H9 (cell line): ENCODE results near the gene DIAPH3. TPM values are rescaled to one million over a fixed set of nuclear protein-coding genes. Genes with fewer than 3 reads are reported as not detected.

ENCODE experiments used
- DNase-seq: peaks from one replicate; pipeline ENCODE4 v3.0.0-alpha.2; 2017
- H2AFZ ChIP-seq: one replicate; pipeline ENCODE4 v1.6.1; 2013; ENCODE audit warnings: mild to moderate bottlenecking, low read length, control low read depth, moderate library complexity
- H2AK5ac ChIP-seq: 2 replicates; pipeline ENCODE4 v1.6.1; 2013; ENCODE audit warnings: low read length, control low read depth, mixed read lengths; ENCODE audit not compliant: insufficient read length
- H2BK120ac ChIP-seq: one replicate; pipeline ENCODE4 v1.6.1; 2013; ENCODE audit warnings: low read depth, mild to moderate bottlenecking, low read length, control low read depth, inconsistent platforms; ENCODE audit not compliant: poor library complexity, severe bottlenecking
- H2BK12ac ChIP-seq: 2 replicates; pipeline ENCODE4 v1.6.1; 2013; ENCODE audit warnings: low read length, control low read depth, mixed read lengths, low read depth; ENCODE audit not compliant: insufficient read length
- H2BK15ac ChIP-seq: 2 replicates; pipeline ENCODE4 v1.6.1; 2013; ENCODE audit warnings: low read depth, low read length, control low read depth
- H2BK20ac ChIP-seq: one replicate; pipeline ENCODE4 v1.6.1; 2013; ENCODE audit warnings: low read depth, mild to moderate bottlenecking, low read length, control low read depth, inconsistent platforms; ENCODE audit not compliant: poor library complexity, severe bottlenecking
- H2BK5ac ChIP-seq: 2 replicates; pipeline ENCODE4 v1.6.1; 2013; ENCODE audit warnings: low read length, control low read depth, mixed read lengths; ENCODE audit not compliant: insufficient read length
- H3K14ac ChIP-seq: 2 replicates; pipeline ENCODE4 v1.6.1; 2013; ENCODE audit warnings: low read length, control low read depth; ENCODE audit not compliant: insufficient read depth
- H3K18ac ChIP-seq: 2 replicates; pipeline ENCODE4 v1.6.1; 2013; ENCODE audit warnings: low read depth, mild to moderate bottlenecking, mixed read lengths, low read length, control low read depth; ENCODE audit not compliant: insufficient read length
- H3K23ac ChIP-seq: 2 replicates; pipeline ENCODE4 v1.6.1; 2013; ENCODE audit warnings: low read length, control low read depth, mixed read lengths, low read depth; ENCODE audit not compliant: insufficient read length
- H3K23me2 ChIP-seq: 2 replicates; pipeline ENCODE4 v1.6.1; 2013; ENCODE audit warnings: low read depth, mild to moderate bottlenecking, mixed read lengths, low read length, control low read depth; ENCODE audit not compliant: insufficient read length, poor library complexity, severe bottlenecking
- H3K27ac ChIP-seq: 2 replicates; pipeline ENCODE4 v1.5.1; 2013; ENCODE audit warnings: low read length, control low read depth, mixed read lengths, low read depth; ENCODE audit not compliant: insufficient read length
- H3K27me3 ChIP-seq: 2 replicates; pipeline ENCODE4 v1.6.1; 2013; ENCODE audit warnings: low read length, control low read depth, inconsistent platforms; ENCODE audit not compliant: insufficient read depth
- H3K4ac ChIP-seq: 2 replicates; pipeline ENCODE4 v1.6.1; 2013; ENCODE audit warnings: low read depth, mild to moderate bottlenecking, control low read depth, inconsistent platforms, low read length, moderate library complexity
- H3K4me1 ChIP-seq: 2 replicates; pipeline ENCODE4 v1.6.1; 2013; ENCODE audit warnings: low read length, control low read depth, inconsistent platforms; ENCODE audit not compliant: insufficient read depth
- H3K4me2 ChIP-seq: 2 replicates; pipeline ENCODE4 v1.6.1; 2013; ENCODE audit warnings: low read length, control low read depth, mixed read lengths; ENCODE audit not compliant: insufficient read length, insufficient read depth
- H3K56ac ChIP-seq: 2 replicates; pipeline ENCODE4 v1.6.1; 2013; ENCODE audit warnings: low read depth, mild to moderate bottlenecking, mixed read lengths, low read length, control low read depth; ENCODE audit not compliant: insufficient read length
- H3K79me1 ChIP-seq: 2 replicates; pipeline ENCODE4 v1.6.1; 2013; ENCODE audit warnings: low read depth, mild to moderate bottlenecking, moderate library complexity, low read length, control low read depth, inconsistent platforms; ENCODE audit not compliant: insufficient read depth, poor library complexity, severe bottlenecking
- H3K79me2 ChIP-seq: 2 replicates; pipeline ENCODE4 v1.6.1; 2013; ENCODE audit warnings: low read length, control low read depth, inconsistent platforms; ENCODE audit not compliant: insufficient read depth
- H3K9ac ChIP-seq: 2 replicates; pipeline ENCODE4 v1.6.1; 2013; ENCODE audit warnings: low read length, control low read depth, mixed read lengths; ENCODE audit not compliant: insufficient read length; ENCODE audit errors: extremely low read depth
- H3K9me3 ChIP-seq: one replicate; pipeline ENCODE4 v1.6.1; 2013; ENCODE audit warnings: low read depth, low read length, inconsistent platforms; ENCODE audit not compliant: control insufficient read depth
- H3T11ph ChIP-seq: one replicate; pipeline ENCODE4 v1.6.1; 2013; ENCODE audit warnings: mild to moderate bottlenecking, low read length, control low read depth, inconsistent platforms
- H4K20me1 ChIP-seq: one replicate; pipeline ENCODE4 v1.6.1; 2013; ENCODE audit not compliant: control insufficient read depth, insufficient read length, insufficient read depth
- H4K5ac ChIP-seq: 2 replicates; pipeline ENCODE4 v1.6.1; 2013; ENCODE audit warnings: low read depth, mild to moderate bottlenecking, mixed read lengths, low read length, control low read depth; ENCODE audit not compliant: insufficient read length
- H4K8ac ChIP-seq: replicated peaks from 2 replicates; pipeline ENCODE4 v1.6.1; 2013; ENCODE audit warnings: low read length, control low read depth, mixed read lengths, low read depth; ENCODE audit not compliant: insufficient read length
- H4K91ac ChIP-seq: 2 replicates; pipeline ENCODE4 v1.6.1; 2013; ENCODE audit warnings: low read depth, mild to moderate bottlenecking, moderate library complexity, mixed read lengths, low read length, control low read depth; ENCODE audit not compliant: insufficient read length
- H3K27ac Mint-ChIP-seq, 3 experiments: 2 replicates in 2 of 3; 3 replicates in 1 of 3; pipeline ENCODE4 v1.8.0; 2020 to 2021; ENCODE audit warnings: mixed read lengths in 3 of 3, mild to moderate bottlenecking in 1 of 3, moderate library complexity in 1 of 3
- H3K27me3 Mint-ChIP-seq: 2 replicates; pipeline ENCODE4 v1.8.0; 2021; ENCODE audit warnings: low read depth, mild to moderate bottlenecking, moderate library complexity, mixed read lengths
- H3K36me3 Mint-ChIP-seq, 3 experiments: 2 replicates in 2 of 3; 3 replicates in 1 of 3; pipeline ENCODE4 v1.8.0; 2020 to 2021; ENCODE audit warnings: low read depth in 3 of 3, mixed read lengths in 3 of 3; ENCODE audit not compliant: insufficient read depth in 1 of 3
- H3K4me1 Mint-ChIP-seq, 2 experiments: 2 replicates each; pipeline ENCODE4 v1.8.0; 2020; ENCODE audit warnings: mixed read lengths in 2 of 2
- H3K4me3 Mint-ChIP-seq, 2 experiments: 2 replicates in 1 of 2; 3 replicates in 1 of 2; pipeline ENCODE4 v1.8.0; 2020 to 2021; ENCODE audit warnings: mild to moderate bottlenecking in 2 of 2, mixed read lengths in 2 of 2, moderate library complexity in 1 of 2
- H3K9me3 Mint-ChIP-seq, 2 experiments: 2 replicates in 1 of 2; 3 replicates in 1 of 2; pipeline ENCODE4 v1.8.0; 2020; ENCODE audit warnings: mild to moderate bottlenecking in 2 of 2, mixed read lengths in 2 of 2, moderate library complexity in 1 of 2
- CTCF ChIP-seq: fragments of 200-600 bp; sonication (generic); conservative IDR thresholded peaks from 3 replicates; pipeline ENCODE4 v1.8.0; 2021; ENCODE audit warnings: antibody characterized with exemption, mild to moderate bottlenecking
- WGBS: extraction: QIAGEN DNeasy Blood & Tissue Kit; methylation state at CpG from one replicate; pipeline ENCODE4 v1.1.7; 2013; ENCODE audit warnings: missing lambda C conversion rate, low lambda C conversion rate, mixed read lengths; ENCODE audit not compliant: insufficient read length; ENCODE audit errors: extremely low coverage; 5-methylcytosine and 5-hydroxymethylcytosine counted together
- total RNA-seq: library from RNA; stranded (reverse); gene quantifications from 2 replicates; pipeline ENCODE4 v1.2.1, GENCODE V29; 2021

The DIAPH3 gene
- total RNA-seq, 1 experiment from 2014 or later: 23.1 TPM

GRCh38 chr13:60095300-60095699 is 68.4 kb downstream of the DIAPH3 start:
- H3K27ac ChIP-seq: no peak overlapping the region
- no CpG with 5 or more reads among the region's 2 CpGs for WGBS
- peak overlapping the region in 1 of 3 experiments; percentile 64; a peak in 1 of 7 replicates for H3K27ac Mint-ChIP-seq

More at GRCh38 chr13:60095300-60095699, 68.4 kb downstream of the DIAPH3 start:
- no peaks in the 10 kb centered on the region; a peak in 1 of 5 replicates for H3K9me3 Mint-ChIP-seq
- DNase-seq: no peak
- H3K4me1 Mint-ChIP-seq: peaks cover 4 to 7% of the 10 kb centered on the region in 2 experiments; a peak in 2 of 4 replicates
- no peak overlapping the region for H2AK5ac ChIP-seq
- H3K56ac ChIP-seq: no peak overlapping the region
- no peaks in the 10 kb centered on the region for H3K79me1 ChIP-seq
- H4K8ac ChIP-seq: no peak overlapping the region
- H4K91ac ChIP-seq: no peak overlapping the region
- H3K23ac ChIP-seq: no peak overlapping the region
- H3K4me3 Mint-ChIP-seq: no peak overlapping the region
- H3K9ac ChIP-seq: no peak overlapping the region
- H3K9me3 ChIP-seq: no peaks in the 10 kb centered on the region
- no peaks in the 10 kb centered on the region; the same call in 1 of the 2 replicates for H3K79me2 ChIP-seq
- H3K4ac ChIP-seq: no peak overlapping the region
- no peak overlapping the region for H2BK20ac ChIP-seq
- no peaks in the 10 kb centered on the region for H4K20me1 ChIP-seq
- no peaks in the 10 kb centered on the region for H3K4me1 ChIP-seq
- H3K27me3 Mint-ChIP-seq: no peaks in the 10 kb centered on the region
- no peak overlapping the region for H2AFZ ChIP-seq
- H3K4me2 ChIP-seq: no peak overlapping the region
- H3K36me3 Mint-ChIP-seq: peaks cover 10 to 24% (median 15%) of the 10 kb centered on the region in 3 experiments
- H3K23me2 ChIP-seq: no peaks in the 10 kb centered on the region
- no peak for TF ChIP-seq CTCF
- no peak overlapping the region for H2BK12ac ChIP-seq
- no peak overlapping the region for H4K5ac ChIP-seq
- H3K27me3 ChIP-seq: no peaks in the 10 kb centered on the region
- H2BK120ac ChIP-seq: no peak overlapping the region
- H3T11ph ChIP-seq: no peak overlapping the region
- H3K18ac ChIP-seq: no peak overlapping the region
- no peak overlapping the region for H2BK15ac ChIP-seq
- H3K14ac ChIP-seq: no peak overlapping the region
- H2BK5ac ChIP-seq: no peak overlapping the region
